ENCODE measurements around the gene FES. TPM values are rescaled to one million over a fixed set of nuclear protein-coding genes. Genes with fewer than 3 reads are reported as not detected.

FES gene
- total and polyA plus RNA-seq, 7 donors, result 4.2 to 8.1 (median 7.1) TPM

DNA sequence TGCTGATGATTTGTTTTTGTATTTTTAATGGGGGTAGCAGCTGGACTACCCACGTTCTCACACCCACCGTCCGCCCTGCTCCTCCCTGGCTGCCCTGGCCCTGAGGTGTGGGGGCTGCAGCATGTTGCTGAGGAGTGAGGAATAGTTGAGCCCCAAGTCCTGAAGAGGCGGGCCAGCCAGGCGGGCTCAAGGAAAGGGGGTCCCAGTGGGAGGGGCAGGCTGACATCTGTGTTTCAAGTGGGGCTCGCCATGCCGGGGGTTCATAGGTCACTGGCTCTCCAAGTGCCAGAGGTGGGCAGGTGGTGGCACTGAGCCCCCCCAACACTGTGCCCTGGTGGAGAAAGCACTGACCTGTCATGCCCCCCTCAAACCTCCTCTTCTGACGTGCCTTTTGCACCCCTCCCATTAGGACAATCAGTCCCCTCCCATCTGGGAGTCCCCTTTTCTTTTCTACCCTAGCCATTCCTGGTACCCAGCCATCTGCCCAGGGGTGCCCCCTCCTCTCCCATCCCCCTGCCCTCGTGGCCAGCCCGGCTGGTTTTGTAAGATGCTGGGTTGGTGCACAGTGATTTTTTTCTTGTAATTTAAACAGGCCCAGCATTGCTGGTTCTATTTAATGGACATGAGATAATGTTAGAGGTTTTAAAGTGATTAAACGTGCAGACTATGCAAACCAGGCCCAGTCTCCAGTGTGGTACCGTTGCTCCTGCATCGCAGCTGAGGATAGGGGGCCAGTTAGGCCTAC, 1.4 kb upstream of the FES start:
- Histone ChIP-seq H3K4me1 (peaks cover 12% of the 10 kb centered on the region), H3K9me3 (no peaks in the 10 kb centered on the region), H3K27ac (peak overlapping the region; percentile 73), H3K27me3 (ENCODE audit: insufficient read depth in 3 of 3, low read length in 2 of 3) (no peaks in the 10 kb centered on the region), H3K4me3 (no peak overlapping the region), H3K36me3 (ENCODE audit: insufficient read depth in 1 of 2, low read depth in 1 of 2) (peaks cover 7 to 49% of the 10 kb centered on the region in 2 donors)
- intact Hi-C loops (cut with DNase I), result loop anchor here in 1 of 2 donors (5.0 kb wide), 1 partner anchor 566 kb away; no protein-coding TSS in a partner anchor
- no peak for ATAC-seq
- 63 to 74% (median 68%) methylated on average over 13 of the region's 13 CpGs for WGBS, 3 donors
- TF ChIP-seq, protein P1, sequence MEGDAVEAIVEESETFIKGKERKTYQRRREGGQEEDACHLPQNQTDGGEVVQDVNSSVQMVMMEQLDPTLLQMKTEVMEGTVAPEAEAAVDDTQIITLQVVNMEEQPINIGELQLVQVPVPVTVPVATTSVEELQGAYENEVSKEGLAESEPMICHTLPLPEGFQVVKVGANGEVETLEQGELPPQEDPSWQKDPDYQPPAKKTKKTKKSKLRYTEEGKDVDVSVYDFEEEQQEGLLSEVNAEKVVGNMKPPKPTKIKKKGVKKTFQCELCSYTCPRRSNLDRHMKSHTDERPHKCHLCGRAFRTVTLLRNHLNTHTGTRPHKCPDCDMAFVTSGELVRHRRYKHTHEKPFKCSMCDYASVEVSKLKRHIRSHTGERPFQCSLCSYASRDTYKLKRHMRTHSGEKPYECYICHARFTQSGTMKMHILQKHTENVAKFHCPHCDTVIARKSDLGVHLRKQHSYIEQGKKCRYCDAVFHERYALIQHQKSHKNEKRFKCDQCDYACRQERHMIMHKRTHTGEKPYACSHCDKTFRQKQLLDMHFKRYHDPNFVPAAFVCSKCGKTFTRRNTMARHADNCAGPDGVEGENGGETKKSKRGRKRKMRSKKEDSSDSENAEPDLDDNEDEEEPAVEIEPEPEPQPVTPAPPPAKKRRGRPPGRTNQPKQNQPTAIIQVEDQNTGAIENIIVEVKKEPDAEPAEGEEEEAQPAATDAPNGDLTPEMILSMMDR (IDR thresholded peaks at IDR 0.05), result no peak
- DNase-seq, result peak in 1 of 2 donors; percentile 41

DNA sequence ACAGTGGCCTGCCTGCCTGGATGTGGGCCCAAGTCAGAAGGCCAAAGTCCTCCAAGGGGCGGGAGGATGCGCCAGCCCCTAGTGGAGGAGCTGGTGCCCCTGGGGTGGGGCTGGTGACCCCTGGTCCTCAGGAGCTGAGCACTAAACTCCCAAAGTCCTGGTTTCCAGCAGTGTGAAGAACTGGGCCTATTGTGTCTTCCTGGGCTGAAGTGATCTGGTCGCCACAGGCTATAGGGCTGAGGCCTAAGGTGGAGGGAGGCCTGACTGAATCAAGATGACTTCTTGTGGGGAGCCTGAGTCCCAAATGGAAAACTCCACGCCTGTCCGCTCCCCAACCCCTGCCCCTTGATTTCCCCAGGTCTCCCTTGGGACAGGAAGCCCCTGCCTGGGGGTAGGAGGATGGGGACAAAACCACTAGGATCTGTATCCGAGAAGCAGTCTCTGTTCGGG, 753 bp upstream of the FES start:
- peaks cover 12% of the 10 kb centered on the region for H3K4me1 ChIP-seq
- intact Hi-C loops (cut with DNase I), result loop anchor here in 1 of 2 donors (5.0 kb wide), 1 partner anchor 566 kb away; no protein-coding TSS in a partner anchor
- ATAC-seq (peak in 2 of 4 donors; percentile 6 to 13), DNase-seq (peak in 1 of 2 donors; percentile 53)
- 51 to 63% (median 60%) methylated on average over 7 of the region's 7 CpGs for WGBS, 3 donors
- H3K4me3 ChIP-seq, result peak overlapping the region; percentile 69
- TF ChIP-seq, protein P1 (IDR thresholded peaks at IDR 0.05), result no peak
- H3K9me3 ChIP-seq, result no peaks in the 10 kb centered on the region
- peaks cover 7 to 43% of the 10 kb centered on the region in 2 donors for H3K36me3 ChIP-seq (ENCODE audit: insufficient read depth in 1 of 2, low read depth in 1 of 2)
- peak overlapping the region; percentile 73 for H3K27ac ChIP-seq
- no peaks in the 10 kb centered on the region for H3K27me3 ChIP-seq (ENCODE audit: insufficient read depth in 3 of 3, low read length in 2 of 3)

GRCh38 chr15:90884719-90885431, 571 bp downstream of the FES start:
- ATAC-seq (peak in 3 of 4 donors; percentile 3 to 10 (median 5)), DNase-seq (no peak)
- Histone ChIP-seq H3K9me3 (no peaks in the 10 kb centered on the region), H3K36me3 (ENCODE audit: insufficient read depth in 1 of 2, low read depth in 1 of 2) (peaks cover 0 to 38% of the 10 kb centered on the region in 2 donors), H3K4me1 (peaks cover 12% of the 10 kb centered on the region), H3K4me3 (peak overlapping the region; percentile 69), H3K27ac (peak overlapping the region; percentile 73), H3K27me3 (ENCODE audit: insufficient read depth in 3 of 3, low read length in 2 of 3) (no peaks in the 10 kb centered on the region)
- intact Hi-C loops (cut with DNase I), result loop anchor here in 1 of 2 donors (5.0 kb wide), 2 partner anchors 188 to 568 kb away; no protein-coding TSS in a partner anchor
- WGBS, 3 donors, result 40 to 61% (median 55%) methylated on average over 15 to 16 of the region's 16 CpGs
- TF ChIP-seq, protein P1 (IDR thresholded peaks at IDR 0.05), result no peak

DNA sequence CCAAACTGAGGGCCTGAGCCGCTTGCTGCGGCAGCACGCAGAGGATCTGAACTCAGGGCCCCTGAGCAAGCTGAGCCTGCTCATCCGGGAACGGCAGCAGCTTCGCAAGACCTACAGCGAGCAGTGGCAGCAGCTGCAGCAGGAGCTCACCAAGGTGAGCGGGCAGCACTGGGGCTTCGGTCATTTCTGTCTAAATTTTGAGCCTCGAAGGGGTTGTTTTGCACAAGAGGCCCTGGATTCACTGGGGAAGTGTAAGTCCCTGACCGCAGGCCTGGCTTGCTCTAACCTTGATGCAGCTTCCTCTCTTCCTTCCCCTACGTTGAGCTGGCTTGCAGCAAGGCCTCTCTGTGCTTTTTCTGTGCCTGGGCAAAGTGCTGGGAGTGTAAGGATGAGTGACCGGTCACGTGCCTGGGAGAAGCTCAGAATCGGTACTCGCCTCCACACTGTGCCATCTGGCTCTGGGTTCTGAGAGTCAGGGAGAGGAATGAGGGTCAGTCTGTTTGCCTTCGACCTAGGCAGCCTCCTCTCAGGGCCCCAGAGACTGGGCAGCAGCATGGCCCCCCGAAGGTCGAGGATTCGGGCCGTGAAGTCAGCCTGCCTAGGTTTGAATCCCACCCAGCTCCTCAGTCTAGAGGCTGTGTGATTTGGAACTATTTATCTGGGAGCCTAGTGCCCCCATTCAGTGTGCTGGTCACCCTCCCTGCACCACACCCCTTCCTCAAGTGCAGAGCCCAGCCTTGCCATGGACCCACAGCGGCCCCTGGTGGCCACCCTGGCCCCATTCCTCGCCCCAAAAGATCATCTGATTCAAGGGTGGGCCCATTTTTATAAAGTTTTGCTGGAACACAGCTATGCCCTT, 1.4 kb downstream of the FES start:
- peak; percentile 80 to 88 for DNase-seq
- H3K27ac ChIP-seq, result no peak overlapping the region
- ATAC-seq, result peak; percentile 56 to 81 (median 70)
- TF ChIP-seq, protein P1 (IDR thresholded peaks at IDR 0.05), result peak; percentile 98
- intact Hi-C loops (cut with DNase I), result loop anchor here (1.0 to 5.0 kb wide), 4 partner anchors 168 to 237 kb away; partner anchors contain the start of gene BLM (in 1 of the 2)
- H3K36me3 ChIP-seq (ENCODE audit: insufficient read depth in 1 of 2, low read depth in 1 of 2), result peaks cover 0 to 38% of the 10 kb centered on the region in 2 donors
- H3K4me3 ChIP-seq, result peak overlapping the region; percentile 69
- H3K27me3 ChIP-seq (ENCODE audit: insufficient read depth in 3 of 3, low read length in 2 of 3), result no peaks in the 10 kb centered on the region
- 54 to 57% (median 55%) methylated on average over 21 to 23 of the region's 23 CpGs for WGBS, 3 donors
- H3K9me3 ChIP-seq, result no peaks in the 10 kb centered on the region
- peaks cover 12% of the 10 kb centered on the region for H3K4me1 ChIP-seq
